HepG2 (cell line): ENCODE measurements around the gene ZKSCAN8. TPM values are rescaled to one million over a fixed set of nuclear protein-coding genes. Genes with fewer than 3 reads are reported as not detected.

Experiments
- ASH2L ChIP-seq: fragments of 300-600, 200-600 bp; sonication (generic); IDR thresholded peaks from 2 replicates; pipeline ENCODE4 v1.7.0; 2017; ENCODE audit warnings: low read depth, mild to moderate bottlenecking, moderate library complexity, mixed read lengths, low read length; ENCODE audit not compliant: insufficient read length
- CENPX ChIP-seq: sonication (generic); formaldehyde crosslinking; IDR thresholded peaks from 2 replicates; pipeline ENCODE4 v1.9.0; 2021; ENCODE audit warnings: mild to moderate bottlenecking, missing genetic modification reagents, moderate library complexity
- KAT7 ChIP-seq: IDR thresholded peaks from 2 replicates; pipeline ENCODE4 v1.6.1; 2018; ENCODE audit warnings: borderline replicate concordance, missing compliant biosample characterization
- MAFG ChIP-seq: sonication (generic); formaldehyde crosslinking; IDR thresholded peaks from 2 replicates; pipeline ENCODE4 v1.5.1; 2020; ENCODE audit warnings: mild to moderate bottlenecking, missing genetic modification reagents
- MTF2 ChIP-seq: sonication (generic); formaldehyde crosslinking; IDR thresholded peaks from 2 replicates; pipeline ENCODE4 v1.5.0; 2020; ENCODE audit warnings: missing genetic modification reagents, borderline replicate concordance
- PCBP2 ChIP-seq: fragments of 200-400 bp; formaldehyde crosslinking; optimal IDR thresholded peaks from 2 replicates; pipeline ENCODE3; 2018; ENCODE audit warnings: low read length, low read depth; ENCODE audit not compliant: poor library complexity, severe bottlenecking
- PHF20 ChIP-seq: sonication (generic); formaldehyde crosslinking; IDR thresholded peaks from 2 replicates; pipeline ENCODE4 v1.5.0; 2020; ENCODE audit warnings: mild to moderate bottlenecking, missing genetic modification reagents
- PRPF4 ChIP-seq: fragments of 200-400 bp; formaldehyde crosslinking; IDR thresholded peaks from 2 replicates; pipeline ENCODE4 v1.6.1; 2016; ENCODE audit warnings: low read length, low read depth; ENCODE audit not compliant: poor library complexity, severe bottlenecking
- RFX3 ChIP-seq: IDR thresholded peaks from 2 replicates; pipeline ENCODE4 v1.6.1; 2016; ENCODE audit warnings: missing biosample characterization, missing genetic modification reagents
- ZNF788 ChIP-seq: sonication (generic); formaldehyde crosslinking; IDR thresholded peaks from 2 replicates; pipeline ENCODE4 v1.5.0; 2020; ENCODE audit warnings: mild to moderate bottlenecking, missing genetic modification reagents, borderline replicate concordance
- ZSCAN31 ChIP-seq: sonication (generic); formaldehyde crosslinking; IDR thresholded peaks from 2 replicates; pipeline ENCODE4 v1.5.0; 2020; ENCODE audit warnings: low read depth, mild to moderate bottlenecking, missing genetic modification reagents
- polyA plus RNA-seq, 8 experiments: library from polyadenylated mRNA; depleted of rRNA in 3 of 8; stranded (reverse) in 7 of 8; unstranded in 1 of 8; fragments of >200 nt; fragmentation: Illumina TruSeq in 4 of 8; extraction: Trizol in 4 of 8; gene quantifications; 2 replicates each; pipeline versions ENCODE4 v1.2.1 to v1.2.3, GENCODE V29; 2011 to 2016; ENCODE audit warnings: low read depth in 4 of 8, missing spikeins in 1 of 8, mixed read lengths in 1 of 8; ENCODE audit not compliant: insufficient read depth in 1 of 8
- total RNA-seq, 5 experiments: library from RNA; depleted of rRNA; stranded (reverse); fragments of >200 nt; fragmentation: Illumina TruSeq; extraction: Trizol; gene quantifications; 2 replicates each; pipeline ENCODE4 v1.2.3, GENCODE V29; 2016; ENCODE audit warnings: low read depth in 1 of 5
- TF ChIP-seq, protein P1 (sequence below): sonication (generic); formaldehyde crosslinking; IDR thresholded peaks from 2 replicates; pipeline ENCODE4 v1.8.0; 2022; ENCODE audit warnings: mild to moderate bottlenecking, missing genetic modification reagents
- TF ChIP-seq, protein P2 (sequence below): sonication (generic); formaldehyde crosslinking; IDR thresholded peaks from 2 replicates; pipeline ENCODE4 v1.4.0; 2020; ENCODE audit warnings: missing genetic modification reagents
- TF ChIP-seq, protein P3 (sequence below): sonication (generic); formaldehyde crosslinking; IDR thresholded peaks from 2 replicates; pipeline ENCODE4 v1.5.0; 2020; ENCODE audit warnings: mild to moderate bottlenecking, missing genetic modification reagents, borderline replicate concordance
- TF ChIP-seq, protein P4 (sequence below): sonication (generic); formaldehyde crosslinking; IDR thresholded peaks from 2 replicates; pipeline ENCODE4 v1.4.0; 2020; ENCODE audit warnings: mild to moderate bottlenecking, missing genetic modification reagents

The ZKSCAN8 gene
- total and polyA plus RNA-seq, 2 of the 13 experiments (the other 11 are each of a cell fraction or from before 2014, with no cell fraction given) = 12.4 to 20.9 TPM

DNA sequence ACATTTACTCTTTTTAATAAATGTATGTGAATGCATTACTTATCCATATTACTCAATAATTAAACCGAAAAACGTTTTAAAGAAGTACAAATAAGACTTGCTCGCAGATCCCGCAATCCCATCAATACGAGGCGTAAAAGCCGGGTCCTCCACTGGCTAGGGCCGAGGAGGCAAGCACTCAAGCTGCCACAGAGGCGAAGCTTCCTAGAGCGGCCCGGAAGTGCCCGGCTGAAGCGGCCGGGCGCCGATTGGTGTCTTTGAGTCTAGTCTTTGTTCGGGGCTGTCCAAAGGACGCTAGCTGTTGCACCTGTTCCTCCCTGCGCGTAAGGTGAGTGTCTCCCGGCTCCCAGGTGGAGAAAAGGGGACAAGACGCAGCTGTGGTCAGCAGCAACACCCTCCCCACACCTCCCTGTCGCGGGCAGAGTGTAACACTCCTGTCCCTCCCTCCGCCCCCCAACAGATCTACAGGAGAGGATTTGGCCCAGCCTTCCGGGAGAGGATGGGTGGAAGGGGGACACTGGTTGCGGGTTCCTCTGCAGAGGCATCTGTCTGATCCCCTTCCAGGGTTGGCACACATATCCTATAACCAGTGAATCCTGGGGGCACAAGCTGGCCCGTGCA lies 17.2 kb upstream of the ZKSCAN8 start, which contains the start of gene ZSCAN16 (continued):
- TF ChIP-seq, protein P1, sequence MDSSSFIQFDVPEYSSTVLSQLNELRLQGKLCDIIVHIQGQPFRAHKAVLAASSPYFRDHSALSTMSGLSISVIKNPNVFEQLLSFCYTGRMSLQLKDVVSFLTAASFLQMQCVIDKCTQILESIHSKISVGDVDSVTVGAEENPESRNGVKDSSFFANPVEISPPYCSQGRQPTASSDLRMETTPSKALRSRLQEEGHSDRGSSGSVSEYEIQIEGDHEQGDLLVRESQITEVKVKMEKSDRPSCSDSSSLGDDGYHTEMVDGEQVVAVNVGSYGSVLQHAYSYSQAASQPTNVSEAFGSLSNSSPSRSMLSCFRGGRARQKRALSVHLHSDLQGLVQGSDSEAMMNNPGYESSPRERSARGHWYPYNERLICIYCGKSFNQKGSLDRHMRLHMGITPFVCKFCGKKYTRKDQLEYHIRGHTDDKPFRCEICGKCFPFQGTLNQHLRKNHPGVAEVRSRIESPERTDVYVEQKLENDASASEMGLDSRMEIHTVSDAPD (CRISPR knock-in tag) = no peak
- TF ChIP-seq, protein P2, sequence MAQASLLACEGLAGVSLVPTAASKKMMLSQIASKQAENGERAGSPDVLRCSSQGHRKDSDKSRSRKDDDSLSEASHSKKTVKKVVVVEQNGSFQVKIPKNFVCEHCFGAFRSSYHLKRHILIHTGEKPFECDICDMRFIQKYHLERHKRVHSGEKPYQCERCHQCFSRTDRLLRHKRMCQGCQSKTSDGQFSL (CRISPR knock-in tag) = no peak
- TF ChIP-seq PCBP2 (no peak), CENPX (CRISPR knock-in tag) (no peak), ZSCAN31 (peak; percentile 65), MAFG (CRISPR knock-in tag) (no peak), PRPF4 (no peak), RFX3 (no peak), MTF2 (no peak), KAT7 (peak; percentile 96), PHF20 (CRISPR knock-in tag) (peak; percentile 96), ZNF788 (CRISPR knock-in tag) (peak; percentile 88), ASH2L (peak; percentile 88)
- TF ChIP-seq, protein P3, sequence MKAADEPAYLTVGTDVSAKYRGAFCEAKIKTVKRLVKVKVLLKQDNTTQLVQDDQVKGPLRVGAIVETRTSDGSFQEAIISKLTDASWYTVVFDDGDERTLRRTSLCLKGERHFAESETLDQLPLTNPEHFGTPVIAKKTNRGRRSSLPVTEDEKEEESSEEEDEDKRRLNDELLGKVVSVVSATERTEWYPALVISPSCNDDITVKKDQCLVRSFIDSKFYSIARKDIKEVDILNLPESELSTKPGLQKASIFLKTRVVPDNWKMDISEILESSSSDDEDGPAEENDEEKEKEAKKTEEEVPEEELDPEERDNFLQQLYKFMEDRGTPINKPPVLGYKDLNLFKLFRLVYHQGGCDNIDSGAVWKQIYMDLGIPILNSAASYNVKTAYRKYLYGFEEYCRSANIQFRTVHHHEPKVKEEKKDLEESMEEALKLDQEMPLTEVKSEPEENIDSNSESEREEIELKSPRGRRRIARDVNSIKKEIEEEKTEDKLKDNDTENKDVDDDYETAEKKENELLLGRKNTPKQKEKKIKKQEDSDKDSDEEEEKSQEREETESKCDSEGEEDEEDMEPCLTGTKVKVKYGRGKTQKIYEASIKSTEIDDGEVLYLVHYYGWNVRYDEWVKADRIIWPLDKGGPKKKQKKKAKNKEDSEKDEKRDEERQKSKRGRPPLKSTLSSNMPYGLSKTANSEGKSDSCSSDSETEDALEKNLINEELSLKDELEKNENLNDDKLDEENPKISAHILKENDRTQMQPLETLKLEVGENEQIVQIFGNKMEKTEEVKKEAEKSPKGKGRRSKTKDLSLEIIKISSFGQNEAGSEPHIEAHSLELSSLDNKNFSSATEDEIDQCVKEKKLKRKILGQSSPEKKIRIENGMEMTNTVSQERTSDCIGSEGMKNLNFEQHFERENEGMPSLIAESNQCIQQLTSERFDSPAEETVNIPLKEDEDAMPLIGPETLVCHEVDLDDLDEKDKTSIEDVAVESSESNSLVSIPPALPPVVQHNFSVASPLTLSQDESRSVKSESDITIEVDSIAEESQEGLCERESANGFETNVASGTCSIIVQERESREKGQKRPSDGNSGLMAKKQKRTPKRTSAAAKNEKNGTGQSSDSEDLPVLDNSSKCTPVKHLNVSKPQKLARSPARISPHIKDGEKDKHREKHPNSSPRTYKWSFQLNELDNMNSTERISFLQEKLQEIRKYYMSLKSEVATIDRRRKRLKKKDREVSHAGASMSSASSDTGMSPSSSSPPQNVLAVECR (CRISPR knock-in tag) = peak; percentile 96
- TF ChIP-seq, protein P4, sequence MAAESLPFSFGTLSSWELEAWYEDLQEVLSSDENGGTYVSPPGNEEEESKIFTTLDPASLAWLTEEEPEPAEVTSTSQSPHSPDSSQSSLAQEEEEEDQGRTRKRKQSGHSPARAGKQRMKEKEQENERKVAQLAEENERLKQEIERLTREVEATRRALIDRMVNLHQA (CRISPR knock-in tag) = no peak
